Middle frontal gyrus (tissue), 1 donor: ENCODE data around the gene EIF3D.

Source experiments
- DNase-seq: peaks from one replicate; pipeline ENCODE4 v3.0.0-alpha.2; 2015; ENCODE audit warnings: low spot score; ENCODE audit errors: extremely low spot score

The EIF3D gene

DNA sequence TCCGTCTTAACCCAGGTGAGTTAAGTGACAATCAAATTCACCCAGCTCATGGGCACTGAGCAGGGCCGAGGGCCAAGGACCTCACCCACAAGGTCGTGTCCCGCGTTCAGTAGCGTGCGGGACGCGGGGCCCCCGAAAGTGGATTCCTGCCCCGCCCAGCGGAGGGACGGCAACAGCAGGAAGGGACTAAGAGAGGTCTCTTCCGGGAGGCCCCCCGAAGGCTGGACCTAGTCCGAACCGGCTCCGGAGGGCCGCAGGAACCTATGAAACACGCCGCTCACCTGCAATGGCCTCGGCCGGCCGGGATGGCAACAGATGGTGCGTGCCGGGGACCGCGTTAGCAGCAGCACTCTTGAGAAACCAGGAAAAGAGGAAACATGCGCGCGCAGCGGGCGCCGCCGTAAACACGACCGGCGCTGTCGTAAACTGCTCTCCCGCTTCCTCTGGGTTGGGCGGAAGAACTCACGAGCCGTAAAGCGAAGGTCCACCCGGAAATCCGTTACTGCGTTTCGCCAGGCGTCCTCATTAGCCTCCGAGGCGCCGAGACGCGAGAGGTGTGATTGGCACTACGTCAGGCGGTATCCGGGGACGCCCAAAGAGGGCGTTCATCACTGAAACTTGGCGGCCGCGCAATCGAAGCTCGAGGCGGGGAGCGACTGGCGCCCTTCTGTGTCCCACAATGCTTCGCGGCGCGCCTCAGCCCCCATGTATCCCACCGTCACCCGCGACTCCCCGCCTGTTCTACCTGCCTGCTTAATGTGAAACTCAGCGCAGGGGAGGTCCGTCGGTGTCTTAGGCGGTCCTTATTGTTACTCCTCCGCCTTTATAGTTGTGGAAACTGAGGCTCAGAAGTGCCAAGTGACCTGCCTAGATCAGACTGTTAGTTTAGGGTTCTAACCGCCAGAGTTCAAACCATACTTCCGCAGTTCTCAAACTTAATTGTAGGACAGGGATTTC lies at the start of gene EIF3D:
Gene EIF3D (minus strand): TSS at position 372 of the 957 bp plus-strand sequence. CDS start 3,045 bp downstream, outside the sequence.
- peak; percentile 98 for DNase-seq

DNA sequence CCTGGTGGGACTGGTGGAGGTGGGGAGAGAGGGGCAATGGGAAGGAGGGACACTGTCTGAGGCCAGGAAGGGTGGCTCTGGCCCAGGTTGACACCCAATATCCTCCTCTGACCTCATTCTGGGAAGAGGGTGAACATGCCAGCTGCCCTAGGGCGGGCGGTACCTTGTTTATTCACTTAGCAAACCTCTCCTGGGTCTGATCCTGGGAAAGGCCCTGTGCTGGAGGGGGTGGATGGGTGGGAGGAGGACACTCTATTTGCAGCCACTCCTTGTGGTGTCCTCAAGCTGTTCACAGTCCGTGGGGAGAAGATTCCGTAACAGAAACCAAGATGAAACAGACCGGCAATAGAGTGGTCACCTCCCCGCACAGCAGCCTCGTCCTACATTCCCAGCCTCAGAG lies 49.7 kb upstream of the EIF3D start:
- no peak for DNase-seq

GRCh38 chr22:36577019-36577418 lies 48.1 kb upstream of the EIF3D start:
- DNase-seq = no peak

DNA sequence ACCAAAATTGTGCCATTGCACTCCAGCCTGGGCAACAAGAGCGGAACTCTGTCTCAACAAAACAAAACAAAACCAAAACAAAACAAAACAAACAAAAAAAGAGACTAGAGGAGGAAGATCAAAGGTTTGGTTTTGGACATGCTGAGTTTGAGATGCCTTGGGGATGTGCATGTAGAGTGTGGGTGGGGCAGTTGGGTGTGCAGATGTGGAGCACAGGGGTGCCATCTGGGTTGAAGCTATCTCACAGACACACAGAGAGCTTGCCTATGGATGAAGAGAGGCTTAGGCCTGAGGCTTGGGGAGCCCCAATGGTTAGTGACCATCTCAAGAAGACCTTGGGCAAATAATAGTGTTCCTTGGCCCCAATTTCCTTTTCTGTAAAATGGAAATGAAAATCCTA lies 45.8 kb upstream of the EIF3D start:
- DNase-seq = no peak

GRCh38 chr22:36573815-36574363 lies 44.9 kb upstream of the EIF3D start:
- no peak for DNase-seq

DNA sequence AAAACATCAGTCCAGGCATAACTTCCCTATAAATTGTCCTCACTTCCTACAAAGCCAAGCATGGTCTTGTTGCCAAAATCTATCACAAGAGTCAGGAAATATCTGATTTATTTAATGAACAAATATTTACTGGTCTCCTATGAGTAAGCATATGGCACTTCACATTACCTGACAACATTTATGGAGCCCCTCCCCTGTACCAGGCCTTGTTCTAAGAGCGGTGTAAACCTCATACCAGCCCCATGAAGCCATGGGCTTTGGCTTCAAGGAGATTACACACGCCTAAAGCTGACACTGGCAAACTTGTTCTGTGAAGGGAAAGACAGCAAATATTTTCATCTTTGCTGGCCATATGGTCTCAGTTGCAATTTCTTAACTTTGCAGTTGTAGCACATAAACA lies 43.0 kb upstream of the EIF3D start:
- DNase-seq = no peak

GRCh38 chr22:36569999-36570398 lies 41.0 kb upstream of the EIF3D start:
- no peak for DNase-seq

GRCh38 chr22:36568846-36569245 lies 39.9 kb upstream of the EIF3D start:
- no peak for DNase-seq

- DNase-seq = no peak
Observed at GRCh38 chr22:36566720-36567119, 37.8 kb upstream of the EIF3D start.

DNA sequence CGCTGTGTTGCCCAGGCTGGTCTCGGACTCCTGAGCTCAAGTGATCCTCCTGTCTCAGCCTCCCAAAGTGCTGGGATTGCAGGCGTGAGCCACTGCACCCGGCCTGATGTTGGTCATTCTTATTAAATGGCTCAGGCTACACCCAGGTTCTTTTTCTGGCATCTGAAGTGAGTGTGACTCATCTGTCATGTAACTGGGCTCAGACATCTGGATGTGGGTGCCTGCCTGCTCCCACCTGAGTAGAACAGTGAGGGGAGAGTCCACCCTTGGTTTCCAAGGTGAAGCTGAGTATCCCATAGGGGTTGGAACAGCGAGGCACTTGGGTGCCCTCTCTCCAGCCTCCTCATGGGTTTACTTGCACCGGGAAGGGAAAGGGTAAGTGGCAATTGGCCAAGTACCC lies 36.7 kb upstream of the EIF3D start:
- no peak for DNase-seq

DNA sequence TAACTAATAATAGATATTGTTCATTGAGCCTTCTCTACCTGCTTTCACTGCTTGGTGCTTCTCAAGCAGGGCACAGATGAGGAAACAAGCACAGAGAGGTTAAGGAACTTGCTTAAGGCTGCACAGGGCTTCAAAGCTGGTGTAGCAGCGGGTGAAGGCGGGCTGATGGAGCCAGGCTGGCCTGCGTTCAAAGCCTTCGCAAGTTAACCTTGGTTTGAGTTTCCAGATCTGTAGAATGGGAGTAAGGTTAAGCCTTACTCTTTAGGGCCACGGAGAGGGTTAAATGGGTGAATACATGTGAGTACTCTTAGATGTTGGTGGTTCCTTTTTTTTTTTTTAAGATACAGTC lies 36.2 kb upstream of the EIF3D start:
- no peak for DNase-seq

- DNase-seq = no peak
Observed at GRCh38 chr22:36564422-36565158, 35.6 kb upstream of the EIF3D start.

DNA sequence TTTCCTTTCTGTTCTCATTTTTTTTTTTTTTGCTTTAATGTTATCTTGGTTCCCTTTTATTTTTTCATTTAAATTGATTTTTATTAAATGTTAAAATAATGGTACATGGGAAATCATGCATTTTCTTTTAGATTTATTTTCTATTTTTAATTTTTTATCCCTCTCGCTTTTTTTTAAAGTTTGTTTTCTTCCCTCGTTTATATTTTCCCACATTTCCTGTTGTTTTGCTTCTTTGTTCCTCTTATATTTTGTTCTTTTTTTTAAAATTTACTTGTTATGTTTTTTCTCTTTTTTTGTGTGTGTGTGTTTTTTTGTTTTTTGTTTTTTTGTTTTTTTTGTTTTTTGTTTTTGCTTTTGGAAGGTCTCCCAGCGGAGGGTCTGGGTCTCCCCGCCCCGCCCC lies 34.9 kb upstream of the EIF3D start:
- no peak for DNase-seq

GRCh38 chr22:36563444-36563843 lies 34.5 kb upstream of the EIF3D start:
- DNase-seq = no peak

DNA sequence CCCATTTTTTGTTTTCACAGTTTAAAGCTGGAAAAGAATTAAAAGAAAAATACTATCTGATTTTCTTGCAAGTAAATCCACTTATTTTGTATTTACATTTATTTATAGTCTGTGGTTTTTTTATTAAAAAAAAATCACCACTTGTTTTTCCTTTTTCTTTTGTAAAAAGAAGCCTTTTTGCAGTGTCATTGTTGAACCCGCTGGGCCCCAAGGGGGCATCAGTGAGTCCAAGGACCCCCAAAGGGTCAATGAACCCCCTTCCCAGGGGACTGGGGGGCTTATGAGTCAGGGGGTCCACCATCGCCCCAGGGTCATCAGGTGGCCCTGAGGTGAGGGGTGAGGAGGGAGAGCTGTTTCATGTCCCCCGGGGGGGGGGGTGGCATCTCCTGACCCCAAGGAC lies 34.0 kb upstream of the EIF3D start:
- DNase-seq = no peak

DNA sequence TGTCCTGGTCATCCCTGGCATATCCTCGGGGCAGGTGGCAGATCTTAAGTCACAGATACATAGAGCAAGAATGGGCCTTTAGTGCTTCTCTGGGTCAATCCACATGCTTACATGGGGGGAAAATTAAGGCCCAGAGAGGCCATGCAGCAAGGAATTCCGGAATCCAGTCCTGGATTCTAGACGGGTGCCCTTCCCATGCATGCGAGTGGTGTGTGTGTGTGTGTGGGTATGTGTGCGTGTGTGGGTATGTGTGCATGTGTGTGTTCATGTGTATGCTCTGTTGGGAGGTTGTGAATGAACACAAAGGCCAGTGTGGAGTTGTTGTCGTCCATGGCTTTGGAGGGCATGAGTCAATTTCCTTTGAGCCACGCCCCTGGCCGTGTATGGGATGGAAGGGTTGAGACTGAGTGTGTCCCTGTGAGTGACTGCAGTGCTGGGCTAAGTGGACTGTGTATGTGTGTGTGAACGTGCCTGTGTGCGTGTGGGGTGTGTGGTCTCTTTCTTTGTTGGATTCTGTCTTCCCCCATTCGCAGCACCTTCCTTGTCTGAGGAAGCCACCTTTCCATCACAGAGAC lies 33.4 kb upstream of the EIF3D start:
- no peak for DNase-seq

- DNase-seq = no peak
Observed at GRCh38 chr22:36561291-36561811, 32.4 kb upstream of the EIF3D start.

DNA sequence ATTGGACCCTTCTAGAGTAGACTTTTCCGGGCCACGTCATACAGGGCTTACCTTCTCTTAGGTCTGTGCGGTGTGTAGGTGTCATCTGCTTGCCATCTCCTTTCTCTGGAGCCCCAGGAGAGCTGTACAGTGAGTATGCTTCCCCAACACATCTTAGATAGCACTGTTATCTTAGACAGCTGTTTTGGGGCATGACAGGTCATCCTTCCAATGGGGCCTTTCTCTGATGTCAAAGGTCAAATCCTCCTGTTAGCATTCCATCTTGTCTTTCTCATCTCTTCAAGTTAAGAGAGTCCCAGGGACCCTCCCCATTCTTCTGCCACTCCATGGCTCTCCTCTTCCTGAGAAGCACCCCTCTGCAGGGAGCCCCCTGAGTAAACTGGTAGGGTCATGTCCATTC lies 31.0 kb upstream of the EIF3D start:
- no peak for DNase-seq

DNA sequence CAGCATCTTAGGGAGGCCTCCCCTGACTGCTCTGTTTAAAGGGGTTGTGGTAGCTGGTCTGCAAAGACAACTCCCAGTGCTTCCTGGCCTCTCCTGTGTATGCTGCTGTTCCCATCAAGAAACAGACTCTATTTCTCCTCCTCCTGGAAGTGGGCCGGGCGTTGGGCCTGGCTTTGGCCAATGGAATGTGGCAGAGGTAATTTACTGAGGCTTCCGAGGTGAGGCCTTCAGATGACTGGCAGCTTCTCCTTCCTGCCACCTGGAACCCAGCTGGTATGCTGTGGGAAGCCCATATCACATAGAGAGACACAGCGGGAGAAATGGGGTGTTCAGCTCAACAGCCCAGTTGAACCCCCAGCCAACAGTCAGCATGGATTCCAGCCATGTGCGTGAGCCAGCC lies 25.1 kb upstream of the EIF3D start:
- no peak for DNase-seq

DNA sequence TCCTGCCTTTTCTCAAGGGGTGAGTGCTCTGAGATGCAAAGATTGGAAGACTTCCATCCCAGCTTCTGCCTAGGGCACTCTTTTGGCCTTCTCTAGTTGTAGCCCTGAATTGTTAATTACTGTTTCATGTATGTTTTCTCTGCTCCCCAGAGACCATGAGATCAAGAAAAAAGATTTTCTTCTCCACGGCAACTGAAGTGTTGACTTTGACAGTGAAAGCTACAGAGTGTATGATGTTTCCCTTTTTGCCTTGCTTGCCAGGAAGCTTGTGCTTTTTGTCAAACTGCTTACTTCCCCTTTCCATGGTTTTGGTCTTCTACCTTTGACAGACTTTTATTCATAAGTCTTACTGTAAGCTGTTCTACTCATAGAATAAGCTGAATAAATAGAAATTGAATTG lies 23.3 kb upstream of the EIF3D start:
- DNase-seq = no peak

DNA sequence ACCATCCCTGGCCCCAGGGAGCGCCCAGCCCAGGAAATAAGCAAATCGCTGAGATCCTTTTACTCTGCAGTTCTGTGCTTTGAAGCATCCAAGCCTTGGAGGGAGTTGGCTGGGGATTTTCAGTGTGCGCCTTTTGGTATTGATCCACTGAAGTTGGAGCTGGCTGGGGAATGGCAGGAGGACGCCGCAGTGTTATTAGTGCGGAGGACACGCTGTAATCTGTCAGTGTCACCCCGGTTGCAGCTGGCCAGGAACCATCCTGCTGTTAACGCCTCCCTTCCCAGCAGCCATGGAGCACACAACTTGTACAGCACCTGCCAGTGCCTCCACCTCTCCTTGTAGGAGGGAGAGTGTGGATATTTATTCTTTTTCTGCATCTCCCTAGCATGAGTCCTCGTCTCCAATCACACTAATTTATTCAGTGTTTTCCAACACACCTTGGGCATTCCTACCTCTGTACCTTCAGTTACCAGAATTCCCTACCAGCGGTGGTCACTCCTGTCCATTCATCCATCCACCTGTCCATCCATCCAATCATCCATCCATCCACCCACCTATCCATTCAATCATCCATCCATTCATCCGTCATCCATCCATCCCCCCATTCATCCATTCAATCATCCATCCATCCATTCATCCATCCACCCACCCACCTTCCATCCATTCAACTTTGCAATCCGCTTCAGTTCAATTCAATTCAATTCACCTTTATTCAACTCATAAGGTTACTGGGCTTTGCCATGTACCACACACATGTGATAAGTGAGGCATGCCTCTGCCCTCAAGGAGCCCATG lies 21.9 kb upstream of the EIF3D start:
- DNase-seq = no peak
